Lower leg skin (tissue), 4 donors: ENCODE measurements around the gene LIF. TPM values are rescaled to one million over a fixed set of nuclear protein-coding genes. Genes with fewer than 3 reads are reported as not detected.

Experiments
- DNase-seq, 2 donors: peaks; one replicate each; pipeline ENCODE4 v3.0.0-alpha.2; 2019; ENCODE audit warnings: low spot score in 2 of 2
- H3K4me3 ChIP-seq: fragments of 200-600 bp; sonication (generic); 2 replicates; pipeline ENCODE4 v1.5.1; 2017; ENCODE audit warnings: mild to moderate bottlenecking, low read depth; ENCODE audit not compliant: poor library complexity, severe bottlenecking
- POLR2A ChIP-seq, 2 donors: fragments of 450-650 bp; IDR thresholded peaks; one replicate each; pipeline ENCODE4 v1.6.1; 2016 to 2017; ENCODE audit warnings: antibody characterized with exemption in 2 of 2, mild to moderate bottlenecking in 1 of 2, moderate library complexity in 1 of 2
- WGBS, 2 donors: methylation state at CpG; one replicate each; pipeline ENCODE4 v1.1.5; 2018; 5-methylcytosine and 5-hydroxymethylcytosine counted together
- intact Hi-C: fragments of 100-400 bp; cut with DNase I; formaldehyde crosslinking; loops from one replicate; pipeline ENCODE4 v1.15.0; 2023; ENCODE audit warnings: low total_unique reads
- total RNA-seq, 4 donors: library from RNA; depleted of rRNA; stranded (reverse); fragments of >200 nt; gene quantifications; one replicate each; pipeline ENCODE4 v1.1.0, GENCODE V29; 2016
- TF ChIP-seq, protein P1 (sequence below), 3 donors: fragments of 450-650 bp; IDR thresholded peaks; one replicate each; pipeline ENCODE4 v1.5.1; 2016; ENCODE audit warnings: antibody characterized with exemption in 3 of 3, mild to moderate bottlenecking in 3 of 3, moderate library complexity in 2 of 3

LIF gene
- 10 to 100 TPM in 1 of 4 donors, 1 to 10 TPM in 3; 5.2 to 11.8 (median 7.0) TPM for total RNA-seq

DNA sequence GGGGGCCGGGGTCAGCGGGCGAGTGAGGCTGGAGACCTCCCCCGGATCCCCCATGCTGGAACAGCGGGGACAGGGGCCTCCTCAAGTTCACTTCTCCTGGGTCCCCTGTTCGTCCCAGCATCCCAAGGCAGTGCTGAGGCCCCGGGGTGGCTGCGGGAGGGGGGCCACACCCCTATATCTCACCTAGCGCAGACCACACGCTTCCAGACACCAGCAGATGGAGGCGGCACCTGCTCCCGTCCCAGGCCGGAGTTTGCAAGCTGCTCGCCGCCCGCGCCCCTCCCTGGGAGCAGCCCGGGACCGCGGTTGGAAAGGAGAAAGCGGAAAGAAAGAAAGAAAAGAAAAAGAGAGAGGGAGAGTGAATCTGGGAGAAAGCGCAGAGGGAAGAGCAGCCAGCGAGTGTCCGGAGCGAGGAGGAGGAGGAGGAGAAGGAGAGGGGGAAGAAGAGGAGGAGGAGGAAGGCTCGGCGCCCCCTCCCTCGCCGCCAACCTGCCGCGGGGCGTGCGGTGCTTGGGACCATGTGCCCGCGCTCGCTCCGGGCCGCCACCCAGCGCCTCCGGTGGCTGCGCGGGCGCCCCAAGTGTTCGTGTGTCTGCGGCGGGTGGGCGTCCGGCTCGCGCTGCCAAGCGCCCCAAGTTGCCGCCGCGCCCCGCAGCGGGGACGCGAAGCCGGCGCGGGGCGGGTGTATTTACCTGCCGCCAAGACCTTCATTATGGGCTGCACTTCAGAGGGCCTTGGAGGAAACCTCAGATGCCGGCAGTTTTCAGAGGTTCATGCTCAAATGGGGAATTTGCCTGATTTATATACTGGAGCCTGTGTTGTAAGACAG is at the start of gene LIF:
Gene LIF (minus strand): TSS at position 775 of the 829 bp plus-strand sequence. CDS start 64 bp downstream, at position 711.
- H3K4me3 ChIP-seq = peak within 1 kb of the TSS; percentile 44
- TF ChIP-seq POLR2A (IDR thresholded peaks at IDR 0.05) = no peak
- TF ChIP-seq, protein P1, sequence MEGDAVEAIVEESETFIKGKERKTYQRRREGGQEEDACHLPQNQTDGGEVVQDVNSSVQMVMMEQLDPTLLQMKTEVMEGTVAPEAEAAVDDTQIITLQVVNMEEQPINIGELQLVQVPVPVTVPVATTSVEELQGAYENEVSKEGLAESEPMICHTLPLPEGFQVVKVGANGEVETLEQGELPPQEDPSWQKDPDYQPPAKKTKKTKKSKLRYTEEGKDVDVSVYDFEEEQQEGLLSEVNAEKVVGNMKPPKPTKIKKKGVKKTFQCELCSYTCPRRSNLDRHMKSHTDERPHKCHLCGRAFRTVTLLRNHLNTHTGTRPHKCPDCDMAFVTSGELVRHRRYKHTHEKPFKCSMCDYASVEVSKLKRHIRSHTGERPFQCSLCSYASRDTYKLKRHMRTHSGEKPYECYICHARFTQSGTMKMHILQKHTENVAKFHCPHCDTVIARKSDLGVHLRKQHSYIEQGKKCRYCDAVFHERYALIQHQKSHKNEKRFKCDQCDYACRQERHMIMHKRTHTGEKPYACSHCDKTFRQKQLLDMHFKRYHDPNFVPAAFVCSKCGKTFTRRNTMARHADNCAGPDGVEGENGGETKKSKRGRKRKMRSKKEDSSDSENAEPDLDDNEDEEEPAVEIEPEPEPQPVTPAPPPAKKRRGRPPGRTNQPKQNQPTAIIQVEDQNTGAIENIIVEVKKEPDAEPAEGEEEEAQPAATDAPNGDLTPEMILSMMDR (IDR thresholded peaks at IDR 0.05) = no peak
- 0 to 2% methylated on average over 52 to 62 of the region's 64 CpGs for WGBS, 2 donors
- intact Hi-C loops = no loop called here
- DNase-seq = no peak

DNA sequence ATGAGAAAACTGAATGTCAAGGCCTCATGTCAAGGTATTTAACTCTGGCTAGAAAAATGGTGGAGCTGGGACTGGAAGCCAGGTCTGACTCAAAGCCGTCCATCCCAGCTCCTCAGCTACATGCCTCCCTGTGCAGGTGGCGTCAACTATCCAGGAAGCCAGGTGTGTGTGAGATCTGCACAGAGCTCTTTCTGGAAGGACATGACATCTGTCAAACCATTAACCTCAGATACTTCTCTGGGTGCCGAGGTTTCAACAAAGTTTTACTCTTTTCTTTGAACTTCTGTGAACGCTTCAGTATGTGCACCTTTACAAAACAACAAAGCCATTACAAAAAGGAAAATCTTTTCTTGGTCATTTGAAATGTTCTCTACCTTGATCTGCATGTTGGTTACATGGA is 49.8 kb upstream of the LIF start:
- intact Hi-C loops = no loop called here
- TF ChIP-seq, protein P1 (IDR thresholded peaks at IDR 0.05) = no peak
- TF ChIP-seq POLR2A (IDR thresholded peaks at IDR 0.05) = no peak
- H3K4me3 ChIP-seq = no peak overlapping the region
- WGBS, 2 donors = 86 to 87% methylated on average over 4 of the region's 4 CpGs
- no peak for DNase-seq

DNA sequence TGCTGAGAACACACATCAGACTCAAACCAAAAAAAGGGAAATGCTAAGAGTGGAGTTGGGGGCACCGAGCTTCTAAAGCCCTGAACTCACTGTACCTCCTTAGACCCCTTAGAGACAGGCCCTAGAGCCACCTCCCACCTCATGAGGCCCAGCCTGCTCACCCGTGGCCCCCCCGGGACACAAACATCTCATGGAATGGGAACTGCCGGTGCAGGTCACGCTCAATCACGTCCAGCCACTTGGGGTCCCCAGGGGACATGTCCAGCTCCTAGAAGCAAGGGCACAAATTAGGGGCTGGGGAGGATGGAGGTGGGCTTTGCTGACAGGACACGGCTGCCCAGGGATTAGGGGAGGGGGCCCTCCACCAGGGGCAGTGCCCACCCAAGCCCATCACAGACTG is 49.0 kb upstream of the LIF start:
- WGBS, 2 donors = 76 to 79% methylated on average over 7 of the region's 7 CpGs
- no peak overlapping the region for H3K4me3 ChIP-seq
- DNase-seq = no peak
- TF ChIP-seq, protein P1 (IDR thresholded peaks at IDR 0.05) = no peak
- no peak for TF ChIP-seq POLR2A (IDR thresholded peaks at IDR 0.05)
- intact Hi-C loops = no loop called here

DNA sequence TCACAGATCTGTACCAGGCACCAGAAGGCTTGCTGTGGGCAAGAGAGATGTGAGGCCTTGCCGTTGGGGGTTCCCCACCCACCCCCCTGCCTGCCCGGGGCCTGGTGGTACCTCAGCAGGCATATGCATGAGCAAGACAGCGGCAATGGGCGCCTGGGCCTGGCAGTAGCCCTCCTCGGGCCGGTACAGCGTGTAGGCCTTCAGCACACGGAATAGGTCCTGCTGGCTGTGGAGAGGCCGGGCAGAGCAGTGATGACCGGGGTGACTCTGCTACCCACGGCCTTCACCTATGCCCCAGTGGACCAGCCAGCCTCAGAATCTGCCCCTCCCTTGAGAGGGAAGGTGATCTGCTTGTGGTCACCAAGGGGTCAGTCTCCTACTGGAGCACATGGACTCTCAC is 48.3 kb upstream of the LIF start:
- DNase-seq = no peak
- TF ChIP-seq, protein P1 (IDR thresholded peaks at IDR 0.05) = no peak
- TF ChIP-seq POLR2A (IDR thresholded peaks at IDR 0.05) = no peak
- no peak overlapping the region for H3K4me3 ChIP-seq
- intact Hi-C loops = no loop called here
- WGBS, 2 donors = 88% methylated on average over 3 to 9 of the region's 11 CpGs

DNA sequence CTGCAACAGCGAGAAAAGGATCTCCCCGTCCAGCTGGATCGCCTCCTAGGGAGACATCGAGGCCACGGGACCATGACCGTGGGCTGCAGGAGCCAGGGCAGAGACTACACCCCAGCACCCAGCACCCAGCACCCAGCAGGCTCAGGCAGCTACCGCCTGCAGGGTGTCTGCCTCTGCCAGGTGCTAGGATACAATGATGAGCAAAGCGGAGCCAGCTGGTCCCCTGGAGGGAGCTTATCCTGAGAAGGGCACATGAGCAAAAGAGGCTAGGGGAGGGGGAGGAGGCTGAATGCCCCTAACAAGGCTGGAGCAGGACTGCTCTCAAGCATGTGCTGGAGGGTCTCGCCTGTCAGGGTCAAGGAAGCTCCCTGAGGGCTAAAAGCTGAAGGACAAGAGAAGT is 47.5 kb upstream of the LIF start:
- WGBS, 2 donors = 67 to 86% methylated on average over 6 to 9 of the region's 9 CpGs
- TF ChIP-seq, protein P1 (IDR thresholded peaks at IDR 0.05) = no peak
- no peak for TF ChIP-seq POLR2A (IDR thresholded peaks at IDR 0.05)
- DNase-seq = no peak
- H3K4me3 ChIP-seq = no peak overlapping the region
- intact Hi-C loops = no loop called here
